NCI-H524 treated with DMSO at 0.1 percent for 48 hours (cell line): ENCODE results near the gene ADARB2.

Experiments used
- DNase-seq: peaks from one replicate; lab custom pipeline; 2025; lab: John Stamatoyannopoulos, UW

ADARB2 gene

DNA sequence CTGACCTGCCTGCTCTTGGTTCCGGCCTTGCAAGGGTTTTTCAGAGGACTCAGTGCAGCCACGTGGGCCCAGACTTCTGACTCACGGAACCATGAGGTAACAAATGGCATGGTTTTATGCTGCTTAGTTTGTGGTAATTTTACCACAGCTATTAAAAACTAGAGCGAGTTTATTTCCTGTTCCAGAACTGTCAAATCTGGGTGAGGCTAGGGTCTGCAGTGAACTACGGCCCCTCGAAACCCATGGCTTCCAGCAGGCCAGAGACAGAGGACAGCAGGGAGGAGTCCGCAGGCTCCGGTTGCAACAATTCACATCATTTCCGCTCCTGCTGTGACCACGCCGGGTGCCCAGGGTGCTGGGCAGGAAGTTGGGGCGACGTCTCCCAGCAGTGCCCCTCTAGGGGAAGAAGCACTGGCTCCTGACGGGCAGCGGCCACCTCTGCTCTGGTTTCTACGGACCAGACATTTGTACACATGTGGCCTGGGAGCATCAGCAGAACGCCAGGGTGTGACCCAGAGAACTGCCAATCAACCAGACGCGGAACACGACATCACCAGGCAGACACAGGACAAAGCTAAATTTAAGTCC lies 74.8 kb downstream of the ADARB2 start:
- no peak for DNase-seq

DNA sequence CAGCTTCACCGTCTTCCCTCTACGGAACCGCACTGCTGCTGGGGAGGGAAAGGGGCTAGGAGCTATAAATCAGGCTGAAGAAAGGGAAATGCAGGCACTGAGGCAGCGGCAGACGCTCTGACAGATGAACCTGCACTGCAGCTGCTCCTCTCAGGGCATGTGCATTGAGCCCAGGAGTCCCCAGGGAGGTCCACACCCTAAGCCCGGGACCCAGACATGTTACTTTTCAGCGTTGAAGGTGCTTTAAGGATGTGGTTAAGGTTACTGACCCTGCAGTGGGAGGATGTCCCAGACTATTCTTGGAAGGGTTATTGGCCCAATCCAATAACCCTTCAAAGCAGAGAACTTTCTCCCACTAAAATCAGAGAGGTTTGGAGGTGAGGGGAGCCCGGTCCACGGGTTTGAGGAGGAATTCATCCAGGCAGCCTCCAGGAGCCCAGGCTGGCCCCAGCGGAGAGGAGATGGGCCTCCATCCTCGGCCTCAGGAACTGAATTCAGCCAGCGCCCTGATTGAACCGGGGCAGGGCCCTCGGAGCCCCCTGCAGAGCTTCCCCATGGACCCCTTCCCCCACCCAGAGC lies 75.4 kb downstream of the ADARB2 start:
- DNase-seq: no peak

DNA sequence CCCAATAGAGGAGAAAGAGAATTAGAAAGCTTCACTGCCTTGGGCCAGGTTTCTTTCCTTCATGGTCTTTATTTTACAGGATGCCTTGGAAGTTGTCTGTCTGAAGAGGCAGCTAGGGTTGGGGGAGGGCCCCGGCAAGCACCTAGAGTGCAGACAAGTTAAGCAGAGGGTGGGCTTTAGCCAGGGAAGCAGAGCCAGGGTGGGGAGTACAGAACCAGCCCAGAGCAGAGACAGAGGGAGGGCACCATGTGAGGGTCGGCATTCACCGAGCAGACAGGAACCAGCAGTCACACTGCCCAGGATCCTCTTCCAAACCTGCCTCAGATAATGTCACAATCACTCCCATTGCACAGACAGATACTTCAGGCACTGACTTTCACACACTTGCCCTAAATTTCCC lies 75.9 kb downstream of the ADARB2 start:
- no peak for DNase-seq

DNA sequence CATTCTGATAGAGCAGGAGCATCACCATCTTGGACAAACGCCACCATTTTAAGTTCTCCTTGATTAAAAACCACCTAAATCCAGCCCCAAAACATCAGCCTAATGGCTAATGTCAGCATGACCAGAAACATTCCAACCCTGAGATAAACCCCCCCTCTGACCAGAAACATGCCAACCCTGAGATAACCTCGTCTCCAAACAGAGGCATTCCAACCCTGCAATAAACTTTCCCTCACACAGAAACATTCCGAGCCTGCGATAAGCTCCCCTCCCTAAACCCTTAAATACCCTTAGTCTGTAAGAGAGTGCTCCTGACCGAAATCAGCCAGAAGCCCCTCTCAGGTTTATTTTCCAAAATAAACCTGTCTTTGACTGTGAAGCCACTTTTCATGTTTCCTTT lies 76.5 kb downstream of the ADARB2 start:
- no peak for DNase-seq

DNA sequence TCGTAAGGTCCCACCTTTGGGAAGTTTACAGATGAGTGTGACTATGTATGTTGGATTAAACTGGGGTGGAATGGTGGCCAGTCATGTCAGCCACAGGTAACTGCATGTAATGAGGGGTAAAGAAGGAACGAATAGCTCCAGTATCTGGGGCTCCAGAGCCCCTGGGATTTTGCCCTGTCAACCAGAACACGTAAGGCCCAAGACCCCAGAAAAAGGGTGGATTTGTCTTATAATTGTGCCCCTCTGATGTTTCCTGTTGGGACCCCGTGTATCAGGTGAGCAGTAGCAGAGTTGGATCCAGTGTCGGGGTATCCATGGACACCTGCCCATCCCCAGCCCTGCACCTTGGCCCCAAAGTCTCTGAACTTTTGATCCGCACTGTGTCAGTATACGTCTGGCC lies 76.9 kb downstream of the ADARB2 start:
- no peak for DNase-seq

DNA sequence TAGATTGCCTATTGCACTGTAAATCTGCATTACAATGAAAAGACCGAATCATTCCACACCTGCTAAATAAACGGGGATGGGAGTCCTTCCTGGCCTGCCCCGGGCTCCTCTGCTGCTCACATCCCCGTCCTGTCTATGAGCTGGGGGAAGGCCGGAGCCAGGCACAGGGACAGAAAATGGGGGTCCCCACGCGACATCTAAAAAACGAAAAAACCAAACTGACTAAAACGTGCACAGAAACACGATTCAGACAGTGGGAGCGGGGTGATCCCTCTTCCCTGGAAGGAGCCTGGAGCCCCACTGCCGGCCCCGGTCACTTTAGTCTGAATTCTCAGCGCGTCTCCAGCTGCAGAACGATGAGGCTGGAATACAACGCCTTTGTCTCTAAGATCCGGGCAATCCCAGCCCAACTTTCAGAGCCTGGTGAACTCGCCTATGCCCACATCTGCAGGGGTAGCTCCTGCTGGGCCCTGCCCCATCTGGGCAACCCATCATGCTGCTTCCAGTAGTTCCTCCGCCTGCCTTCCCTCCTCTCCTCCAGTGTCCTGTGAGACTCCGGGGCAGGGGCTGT lies 78.0 kb downstream of the ADARB2 start:
- DNase-seq: no peak

DNA sequence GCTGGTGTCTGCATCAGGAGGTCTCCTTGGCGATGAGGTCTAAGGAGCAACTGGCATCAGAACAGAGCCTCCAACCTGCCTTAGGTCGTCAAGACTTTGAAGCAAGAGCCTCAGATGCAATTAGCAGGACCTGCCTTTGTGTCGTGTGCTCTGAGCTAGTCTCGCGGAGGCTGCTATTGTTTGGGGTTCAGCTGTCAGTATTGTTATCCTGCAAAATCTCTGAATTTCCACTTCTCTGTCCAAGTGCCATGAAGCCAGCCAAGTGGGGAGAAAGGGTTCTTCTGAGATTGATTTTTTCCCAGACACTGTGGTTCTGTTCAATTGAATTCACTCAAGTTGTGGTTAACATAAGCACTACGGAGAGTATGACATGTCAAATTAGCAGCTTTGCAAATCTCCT lies 78.7 kb downstream of the ADARB2 start:
- DNase-seq: no peak

DNA sequence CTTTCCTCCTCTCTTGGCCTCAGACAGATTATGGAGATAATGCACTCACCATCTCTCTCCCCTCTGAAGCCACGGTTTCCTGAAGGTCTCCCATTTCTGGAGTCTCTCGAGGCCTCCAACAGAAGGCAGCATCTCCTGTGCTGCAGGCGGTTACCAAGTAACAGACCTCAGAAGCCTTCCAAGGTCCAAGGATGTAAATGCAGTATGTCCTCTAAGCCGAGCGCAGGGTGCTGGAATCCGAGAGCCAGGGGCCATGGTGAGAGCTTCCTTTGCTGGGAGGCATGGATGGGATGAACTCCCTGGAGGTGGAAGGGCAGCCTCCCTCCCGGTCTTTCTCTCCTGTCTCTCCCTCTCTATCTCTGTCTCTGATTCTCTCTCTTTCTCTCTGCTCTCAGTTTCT lies 79.8 kb downstream of the ADARB2 start:
- no peak for DNase-seq

DNA sequence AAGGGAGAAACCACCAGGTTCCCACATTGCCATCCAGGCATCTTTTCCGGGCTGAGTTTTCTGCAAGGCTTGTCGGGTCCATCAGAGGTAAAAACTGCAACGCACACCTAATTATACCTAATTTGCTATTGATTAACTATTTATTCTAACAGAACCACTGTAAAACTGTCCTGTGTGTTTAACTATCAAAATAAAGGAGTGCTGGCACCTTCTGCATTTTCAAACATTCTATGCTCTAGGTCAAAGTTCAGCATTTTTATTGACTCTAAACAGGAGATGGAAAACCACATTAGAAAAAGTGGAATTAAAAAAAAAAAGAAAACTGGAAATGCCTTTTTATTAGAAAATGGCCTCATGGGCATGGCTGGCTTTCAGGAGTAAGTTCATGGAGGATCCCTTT lies 82.0 kb downstream of the ADARB2 start:
- DNase-seq: no peak

DNA sequence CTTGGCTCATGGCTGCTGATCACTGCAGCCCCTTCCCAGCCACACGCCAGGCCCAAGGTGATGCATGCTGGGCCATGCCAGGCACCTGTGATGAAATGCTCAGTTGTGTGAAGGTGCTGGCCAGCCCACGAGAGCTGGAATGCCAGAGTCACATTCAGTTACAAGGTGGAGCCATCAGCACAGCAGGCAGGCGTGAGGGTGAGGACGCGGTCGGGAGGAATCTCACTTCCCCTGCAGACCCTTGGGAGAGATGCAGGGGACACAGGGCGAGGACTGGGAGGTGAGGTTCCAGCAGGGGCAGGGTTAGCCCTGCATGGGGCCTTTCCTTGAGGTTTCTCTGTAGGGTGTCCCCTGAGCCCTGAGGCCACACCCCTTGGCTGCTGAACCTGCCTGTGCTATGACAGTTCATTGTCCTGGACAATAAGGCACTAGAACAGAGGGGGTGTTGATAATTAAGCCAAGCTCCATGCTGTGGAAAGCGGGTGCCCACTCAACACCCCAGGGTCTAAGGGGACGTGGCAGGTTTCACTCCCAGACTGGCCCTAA lies 82.4 kb downstream of the ADARB2 start:
- no peak for DNase-seq

DNA sequence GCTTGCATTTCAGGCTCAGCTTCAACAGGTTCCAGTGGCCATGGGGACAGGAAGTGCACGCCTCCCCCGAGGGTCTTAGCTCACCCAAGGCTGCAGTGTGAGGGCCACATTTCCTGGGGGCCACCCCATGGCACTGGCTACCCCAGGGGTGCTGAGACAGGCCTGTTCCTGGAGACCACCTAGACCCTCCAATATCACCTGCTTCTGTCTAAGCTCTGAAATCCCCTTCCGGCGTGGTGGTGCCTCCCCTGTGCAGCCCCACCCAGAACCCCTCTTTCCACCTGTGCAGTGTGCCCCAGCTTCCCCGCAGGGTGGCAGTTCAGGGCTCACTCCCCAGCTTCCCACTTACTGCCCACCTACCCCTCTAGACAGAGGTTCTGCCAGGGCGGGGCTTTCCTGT lies 83.1 kb downstream of the ADARB2 start:
- DNase-seq: no peak

DNA sequence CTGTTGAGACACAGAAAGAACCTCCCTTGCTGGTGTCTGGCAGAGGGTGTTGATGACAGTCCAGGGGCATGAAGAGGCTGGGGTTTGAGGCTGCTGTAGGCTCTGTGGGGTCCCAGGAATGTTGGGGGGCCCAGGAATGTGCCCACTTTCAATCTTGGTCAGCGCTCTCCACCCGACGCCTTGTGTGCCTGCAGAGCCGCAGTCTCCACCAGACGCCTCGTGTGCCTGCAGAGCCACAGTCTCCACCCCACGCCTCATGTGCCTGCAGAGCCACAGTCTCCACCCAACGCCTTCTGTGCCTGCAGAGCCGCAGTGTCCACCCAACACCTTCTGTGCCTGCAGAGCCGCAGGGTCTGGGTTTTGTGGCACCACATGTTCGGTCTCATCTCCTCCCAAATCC lies 84.0 kb downstream of the ADARB2 start:
- no peak for DNase-seq

DNA sequence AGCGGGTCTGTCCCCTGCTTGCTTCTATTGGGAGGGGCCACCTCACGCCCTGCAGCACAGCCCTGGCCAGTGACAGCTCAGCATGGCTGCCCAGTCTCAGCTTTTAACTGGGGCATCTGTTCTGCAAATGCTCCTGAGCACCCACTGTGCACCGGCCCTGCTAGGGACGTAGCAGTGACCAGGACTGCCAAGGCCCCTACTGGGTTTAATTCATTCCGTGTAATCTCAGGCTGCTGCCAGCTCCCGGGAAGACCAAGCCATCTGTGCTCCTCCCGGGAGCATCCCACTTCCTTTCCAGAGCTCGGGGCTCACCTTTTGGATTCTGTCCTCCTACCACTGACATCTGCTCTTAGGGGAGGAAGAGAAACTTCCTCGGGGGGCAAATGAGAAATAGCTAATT lies 85.2 kb downstream of the ADARB2 start:
- no peak for DNase-seq

DNA sequence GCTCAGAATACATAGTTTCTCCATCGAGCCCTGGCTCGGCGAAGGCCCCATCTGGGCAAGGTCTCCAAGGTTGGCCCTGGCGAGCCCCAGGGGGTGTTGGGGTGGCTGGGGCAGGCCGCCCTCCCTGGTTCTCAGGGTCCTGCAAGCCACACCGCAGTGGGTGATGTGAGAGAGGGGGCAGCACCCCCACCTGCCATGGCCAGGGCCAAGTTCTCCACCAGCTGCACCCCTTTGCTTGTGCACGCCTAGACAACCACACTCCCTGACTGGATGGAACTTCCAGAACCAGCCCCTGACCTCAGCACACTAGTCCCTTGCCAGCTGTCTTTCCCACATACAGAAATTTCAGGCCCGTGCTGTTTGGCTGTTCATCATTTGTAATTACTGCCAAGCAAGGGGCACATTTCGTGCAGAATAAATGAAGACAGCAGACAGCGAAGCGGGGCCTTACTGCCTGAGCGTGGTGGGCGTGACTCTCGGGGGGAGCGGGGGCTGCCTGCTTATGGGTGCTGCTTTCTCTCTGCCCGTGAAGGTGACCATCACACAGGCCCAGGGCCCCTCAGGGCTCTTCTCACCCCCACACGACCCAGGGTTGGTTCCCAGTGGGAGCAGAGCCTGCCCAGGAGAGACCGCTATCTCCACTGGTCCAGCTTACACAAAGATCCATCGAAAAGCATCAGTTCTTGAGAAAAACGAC lies 85.9 kb downstream of the ADARB2 start:
- no peak for DNase-seq

DNA sequence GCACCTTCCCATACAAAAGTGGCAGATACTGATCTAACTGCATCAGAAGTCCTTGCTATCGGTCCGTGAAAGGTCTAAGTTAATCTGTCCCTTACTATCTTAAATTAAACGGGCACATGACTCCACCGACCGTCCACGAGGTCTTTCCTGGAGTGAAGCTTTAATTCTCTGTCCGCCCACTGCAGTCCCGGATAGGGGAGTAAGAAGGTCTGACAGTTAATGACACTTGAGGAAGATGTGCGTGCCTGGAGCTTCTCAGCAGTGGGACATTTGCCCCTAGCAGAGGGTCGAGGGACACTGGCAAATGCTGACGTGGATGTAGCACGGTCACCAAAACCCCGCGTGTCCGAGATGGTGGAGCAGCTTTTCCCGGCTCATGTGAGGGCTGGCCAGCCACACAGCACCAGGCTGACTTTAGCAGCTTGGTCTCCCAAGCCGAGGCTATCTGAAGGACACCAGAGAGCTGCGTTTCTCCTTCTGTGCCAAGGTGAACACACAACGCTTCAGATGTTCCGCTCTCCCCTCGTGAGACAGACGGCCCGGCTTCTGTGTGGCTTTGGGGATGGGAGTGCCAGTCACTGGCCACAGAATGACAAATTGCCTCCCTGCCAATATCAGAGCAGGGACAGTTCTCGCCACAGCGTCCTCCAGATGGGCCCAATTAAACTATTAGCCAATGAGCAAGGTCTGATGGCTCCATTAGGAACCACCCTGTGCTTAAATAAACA lies 86.6 kb downstream of the ADARB2 start:
- no peak for DNase-seq

DNA sequence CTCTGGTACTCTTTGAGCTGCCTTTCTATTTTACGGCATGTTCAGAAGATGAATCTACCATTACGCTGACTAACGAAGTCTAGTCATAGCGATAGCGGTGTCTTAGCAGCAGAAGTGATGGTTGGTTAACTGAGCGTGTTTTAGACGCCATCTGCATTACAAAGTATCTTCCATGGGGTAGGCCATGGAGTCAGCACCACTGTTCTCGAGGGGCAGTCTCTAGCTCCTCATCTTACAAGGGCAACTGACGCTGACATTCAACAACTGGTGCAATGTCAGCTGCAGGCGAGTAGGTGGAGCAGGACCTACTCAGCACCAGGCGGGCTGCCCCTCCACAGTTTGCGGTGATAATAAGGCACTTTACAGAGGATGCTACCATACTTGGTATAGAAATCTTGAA lies 88.7 kb downstream of the ADARB2 start:
- no peak for DNase-seq

DNA sequence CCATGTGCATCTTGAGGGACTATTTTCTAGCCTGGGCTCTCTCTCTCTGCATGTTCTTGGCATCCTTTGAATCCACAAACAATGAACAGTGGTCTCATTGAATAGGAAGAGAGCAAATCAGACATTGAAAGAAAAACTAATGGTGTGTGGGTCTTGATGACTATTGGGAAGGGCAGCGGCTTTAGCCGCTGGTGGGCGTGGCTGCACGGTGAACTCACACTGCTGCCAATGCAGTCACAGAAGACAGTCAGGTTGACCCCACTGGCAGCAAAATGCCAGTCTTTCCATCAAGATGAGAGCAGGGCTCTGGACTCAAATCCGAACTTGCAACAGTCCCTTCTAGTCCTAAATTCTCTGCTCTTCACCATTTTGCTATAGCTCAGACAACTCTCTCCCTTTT lies 91.0 kb downstream of the ADARB2 start:
- DNase-seq: no peak

DNA sequence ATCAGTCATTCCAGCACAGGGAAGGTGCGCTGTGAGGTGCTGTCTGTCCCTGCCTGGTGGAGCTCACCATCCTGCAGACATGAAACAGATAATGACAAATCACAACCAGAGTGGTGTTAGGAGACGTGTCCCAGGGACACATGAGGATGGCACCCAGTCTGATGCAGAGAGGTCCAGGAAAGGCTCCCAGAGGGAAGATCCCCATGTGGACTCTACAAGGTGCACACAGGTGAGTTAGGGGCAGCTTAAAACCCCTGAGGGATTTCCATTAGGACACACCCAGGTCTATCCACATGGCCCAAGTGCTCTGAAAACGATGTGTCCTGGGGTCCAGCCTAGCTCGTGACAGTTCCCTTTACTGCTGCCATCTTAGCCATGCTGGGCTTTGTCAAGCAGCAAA lies 91.4 kb downstream of the ADARB2 start:
- DNase-seq: no peak

DNA sequence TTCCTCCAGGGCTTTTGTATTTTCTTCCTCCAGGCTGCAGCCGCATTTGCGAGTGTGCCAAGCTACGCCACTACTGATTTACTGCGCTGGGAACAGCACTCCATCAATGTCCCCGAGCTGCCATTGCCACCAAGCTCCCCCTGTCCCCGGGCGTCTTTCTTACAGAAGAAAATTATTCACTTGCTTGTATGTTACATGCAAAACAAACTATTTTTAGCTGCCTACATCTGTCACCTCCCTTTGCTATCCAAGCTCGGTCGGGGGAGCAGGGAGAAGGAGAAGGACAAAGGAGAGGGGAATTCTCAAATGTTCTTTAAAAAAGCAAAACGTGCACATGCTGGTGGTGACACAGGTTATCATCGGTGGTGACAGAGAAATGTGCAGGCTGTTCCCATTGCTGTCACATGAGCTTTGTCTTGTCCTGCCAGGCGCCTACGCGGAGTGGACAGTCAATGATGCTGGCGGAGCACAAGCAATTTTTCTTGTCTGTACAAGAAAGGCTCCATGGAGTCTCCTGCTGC lies 93.1 kb downstream of the ADARB2 start:
- no peak for DNase-seq

DNA sequence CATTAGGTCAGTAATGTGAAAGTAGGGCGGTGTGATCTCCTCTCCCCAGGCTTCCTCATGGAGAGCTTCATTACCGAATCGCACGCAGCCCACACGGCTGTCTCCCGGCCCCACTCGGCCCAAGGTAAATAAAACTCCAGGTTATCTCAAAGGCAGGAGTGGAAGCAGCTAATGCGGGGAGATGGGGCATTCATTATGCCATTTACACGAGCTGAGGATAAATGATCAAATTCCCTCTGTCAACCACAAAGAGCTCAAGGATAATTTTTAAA lies 93.5 kb downstream of the ADARB2 start:
- no peak for DNase-seq

DNA sequence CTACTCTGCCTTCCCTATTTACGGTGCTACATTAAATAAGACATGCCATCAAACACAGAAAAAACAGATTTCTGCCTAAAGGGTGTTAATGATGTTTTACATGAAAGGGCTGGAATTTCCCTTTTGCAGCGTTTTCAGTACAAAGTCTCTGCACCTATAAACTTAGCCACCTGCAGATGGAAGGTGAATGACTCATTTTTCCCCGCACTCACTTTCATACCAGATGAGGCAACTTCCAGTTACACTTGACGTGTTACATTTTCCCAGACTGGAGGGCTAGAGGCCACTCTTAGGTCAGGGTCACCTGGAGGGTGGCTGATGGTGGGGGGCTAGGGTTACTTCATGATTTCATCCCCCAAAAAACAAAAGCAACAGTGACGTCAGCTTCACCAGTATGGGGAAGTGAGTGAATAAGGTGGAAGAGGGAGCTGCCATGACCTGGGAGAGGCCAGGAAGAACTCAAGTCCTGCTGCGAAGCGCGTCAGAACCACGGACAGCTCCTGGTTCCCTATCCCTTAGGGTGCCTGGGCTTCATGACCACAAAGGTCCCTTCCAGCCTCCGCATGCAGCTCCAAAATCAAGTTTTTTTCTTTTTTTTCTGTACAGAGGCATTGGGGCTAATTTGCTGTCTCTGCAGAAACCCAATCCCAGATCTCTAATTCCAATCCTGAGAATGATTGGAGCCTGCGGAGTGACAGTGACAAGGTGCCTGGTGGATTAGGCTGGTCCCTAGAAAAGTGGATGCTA lies 94.0 kb downstream of the ADARB2 start:
- no peak for DNase-seq

DNA sequence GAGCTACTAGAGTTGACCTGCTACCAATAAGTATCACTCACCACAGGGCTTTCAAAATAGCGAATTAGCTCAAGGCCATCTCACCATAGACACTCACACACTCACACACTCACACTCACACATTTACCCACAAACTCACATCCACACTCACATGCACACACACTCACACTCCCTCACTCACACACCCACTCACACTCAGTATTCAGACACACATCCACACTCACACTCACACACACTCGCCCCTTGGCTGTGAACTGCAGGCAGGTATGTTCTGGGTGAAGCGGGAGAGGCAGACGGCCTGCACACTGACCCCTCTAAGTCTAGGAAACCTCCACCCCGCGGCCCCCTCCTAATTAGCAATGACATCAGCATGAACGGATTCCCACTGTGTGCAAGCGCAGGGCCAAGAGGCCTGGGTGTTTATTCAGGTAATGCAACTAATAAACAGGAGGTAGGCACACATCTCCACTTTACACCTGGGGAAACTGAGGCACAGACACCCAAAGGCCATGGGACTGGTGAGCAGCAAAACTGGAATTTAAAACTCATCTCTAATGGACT lies 94.6 kb downstream of the ADARB2 start:
- DNase-seq: no peak
